T-cell (primary cell): Measurements from ENCODE around the gene SGSM1. TPM values are rescaled to one million over a fixed set of nuclear protein-coding genes. Genes with fewer than 3 reads are reported as not detected.

Experiments used
- ATAC-seq, 4 experiments: fragments of 200-7000 bp in 3 of 4; fragments of 150-1000 bp in 1 of 4; cut with Tn5 transposase; replicated peaks in 1 of 4; 1 replicate in 3 of 4; 2 replicates in 1 of 4; pipeline ENCODE4 v1.10.0; 2021; ENCODE audit warnings: moderate library complexity in 3 of 4, mild to moderate bottlenecking in 2 of 4, moderate number of reproducible peaks in 1 of 4
- CTCF ChIA-PET, 2 donors: fragments of 300-600 bp; sonication (Branson Sonifier 250); formaldehyde crosslinking; loops; one replicate each; lab custom pipeline; 2022; ENCODE audit warnings: antibody characterized with exemption in 2 of 2; lab: Charles Lee
- POLR2A ChIA-PET, 2 donors: fragments of 300-600 bp; sonication (Branson Sonifier 250); formaldehyde crosslinking; loops; one replicate each; lab custom pipeline; 2022; ENCODE audit warnings: antibody characterized with exemption in 2 of 2; lab: Charles Lee
- DNase-seq, 35 experiments: peaks; one replicate each; pipeline versions ENCODE4 v3.0.0 to v3.0.0-alpha.2; 2013 to 2023
- H3K27ac ChIP-seq: one replicate; pipeline ENCODE4 v1.5.1; 2013; ENCODE audit warnings: low read length
- H3K27me3 ChIP-seq, 2 experiments: replicated peaks in 1 of 2; 1 replicate in 1 of 2; 2 replicates in 1 of 2; pipeline versions ENCODE4 v1.6.1 to v1.7.0; 2013; ENCODE audit warnings: low read length in 1 of 2, mixed read lengths in 1 of 2; ENCODE audit not compliant: control insufficient read depth in 2 of 2, insufficient read depth in 2 of 2; ENCODE audit errors: extremely low read depth in 1 of 2
- H3K36me3 ChIP-seq, 2 donors: 1 replicate in 1 of 2; 2 replicates in 1 of 2; pipeline versions ENCODE4 v1.6.1 to v1.7.0; 2013; ENCODE audit warnings: low read length in 1 of 2; ENCODE audit not compliant: control insufficient read depth in 2 of 2, insufficient read depth in 1 of 2; ENCODE audit errors: extremely low read depth in 1 of 2
- H3K4me1 ChIP-seq, 2 experiments: 1 replicate in 1 of 2; 2 replicates in 1 of 2; pipeline versions ENCODE4 v1.6.1 to v1.7.0; 2013; ENCODE audit warnings: low read length in 2 of 2, mixed read lengths in 1 of 2; ENCODE audit not compliant: insufficient read depth in 2 of 2, control insufficient read depth in 1 of 2; ENCODE audit errors: extremely low read depth in 1 of 2
- H3K4me3 ChIP-seq, 2 donors: 1 replicate in 1 of 2; 2 replicates in 1 of 2; pipeline versions ENCODE4 v1.5.1 to v1.7.0; 2013; ENCODE audit warnings: mild to moderate bottlenecking in 2 of 2, low read length in 1 of 2, moderate library complexity in 1 of 2; ENCODE audit not compliant: control insufficient read depth in 1 of 2; ENCODE audit errors: extremely low read depth in 1 of 2
- H3K9me3 ChIP-seq: 2 replicates; pipeline ENCODE4 v1.7.0; 2013
- H3K27ac Mint-ChIP-seq, 2 donors: one replicate each; pipeline ENCODE4 v1.8.0; 2020 to 2021; ENCODE audit warnings: mild to moderate bottlenecking in 2 of 2, mixed read lengths in 2 of 2
- H3K27me3 Mint-ChIP-seq, 2 donors: one replicate each; pipeline ENCODE4 v1.8.0; 2021 to 2022; ENCODE audit warnings: mixed read lengths in 2 of 2
- H3K36me3 Mint-ChIP-seq: one replicate; pipeline ENCODE4 v1.8.0; 2021; ENCODE audit warnings: mixed read lengths
- H3K4me1 Mint-ChIP-seq, 3 donors: one replicate each; pipeline ENCODE4 v1.8.0; 2020 to 2022; ENCODE audit warnings: mixed read lengths in 3 of 3, mild to moderate bottlenecking in 1 of 3
- H3K4me3 Mint-ChIP-seq, 3 donors: one replicate each; pipeline ENCODE4 v1.8.0; 2020 to 2022; ENCODE audit warnings: mild to moderate bottlenecking in 3 of 3, mixed read lengths in 3 of 3, moderate library complexity in 3 of 3
- H3K9me3 Mint-ChIP-seq, 3 donors: one replicate each; pipeline ENCODE4 v1.8.0; 2020 to 2022; ENCODE audit warnings: mixed read lengths in 3 of 3
- WGBS: methylation state at CpG from one replicate; pipeline ENCODE4 v1.1.5; 2013; ENCODE audit warnings: missing lambda C conversion rate; ENCODE audit not compliant: insufficient coverage; 5-methylcytosine and 5-hydroxymethylcytosine counted together
- total RNA-seq, 35 experiments: library from RNA in 6 of 35; stranded (reverse) in 6 of 35; fragments of 120-200 nt in 1 of 35; gene quantifications; one replicate each; pipeline versions ENCODE4 v1.2.1 to v1.2.4 and lab custom pipeline; 2013 to 2026

SGSM1 gene
- total RNA-seq, 5 donors from 2014 or later (not counting 1 experiment from before 2014, with no cell fraction given): 0.82 to 2.1 (median 1.7) TPM

DNA sequence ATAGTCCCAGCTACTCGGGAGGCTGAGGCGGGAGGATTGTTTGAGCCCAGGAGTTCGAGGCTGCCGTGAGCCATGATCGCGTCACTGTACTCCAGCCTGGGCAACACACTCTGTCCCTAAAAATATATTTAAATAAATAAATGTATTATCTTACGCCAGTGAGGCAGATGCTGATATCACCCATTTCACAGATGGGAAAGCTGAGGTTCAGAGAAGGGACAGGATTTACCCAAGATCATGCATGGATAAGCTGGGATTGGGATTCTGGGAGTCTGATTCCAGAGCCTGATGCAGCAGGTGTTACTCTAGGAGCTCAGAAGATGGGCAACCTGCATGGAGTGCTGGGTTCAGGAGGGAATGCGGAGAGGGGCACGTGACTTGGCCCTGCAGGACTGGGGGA, 17.8 kb downstream of the SGSM1 start:
- no peak for DNase-seq
- no peak for ATAC-seq
- POLR2A ChIA-PET: no interaction called here
- WGBS: 71% methylated on average over 2 of the region's 9 CpGs
- H3K9me3 ChIP-seq: no peaks in the 10 kb centered on the region
- no peaks in the 10 kb centered on the region for H3K36me3 ChIP-seq
- no peaks in the 10 kb centered on the region for H3K4me1 ChIP-seq
- H3K36me3 Mint-ChIP-seq: peaks cover 5% of the 10 kb centered on the region
- CTCF ChIA-PET: no interaction called here
- H3K27ac Mint-ChIP-seq: no peak overlapping the region
- no peak overlapping the region for H3K4me3 ChIP-seq
- no peaks in the 10 kb centered on the region for H3K4me1 Mint-ChIP-seq
- no peaks in the 10 kb centered on the region for H3K9me3 Mint-ChIP-seq
- no peak overlapping the region for H3K4me3 Mint-ChIP-seq
- H3K27me3 Mint-ChIP-seq: peaks cover 0 to 8% of the 10 kb centered on the region in 2 donors
- H3K27ac ChIP-seq: no peak overlapping the region
- H3K27me3 ChIP-seq: peaks cover 0 to 4% of the 10 kb centered on the region in 2 experiments

GRCh38 chr22:24824250-24824649, 18.2 kb downstream of the SGSM1 start:
- Histone ChIP-seq H3K4me3 (no peak overlapping the region), H3K27ac (no peak overlapping the region), H3K27me3 (peaks cover 0 to 4% of the 10 kb centered on the region in 2 experiments), H3K36me3 (no peaks in the 10 kb centered on the region), H3K4me1 (no peaks in the 10 kb centered on the region), H3K9me3 (no peaks in the 10 kb centered on the region)
- Mint-ChIP-seq H3K4me3 (no peak overlapping the region), H3K4me1 (no peaks in the 10 kb centered on the region), H3K36me3 (peaks cover 5% of the 10 kb centered on the region), H3K9me3 (no peaks in the 10 kb centered on the region), H3K27me3 (peaks cover 0 to 8% of the 10 kb centered on the region in 2 donors), H3K27ac (no peak overlapping the region)
- CTCF ChIA-PET: no interaction called here
- ATAC-seq: no peak
- POLR2A ChIA-PET: no interaction called here
- no peak for DNase-seq
- 63% methylated on average over 1 of the region's 3 CpGs for WGBS

- 86% methylated on average over 4 of the region's 4 CpGs for WGBS
- peaks cover 0 to 4% of the 10 kb centered on the region in 2 experiments for H3K27me3 ChIP-seq
- DNase-seq (no peak), ATAC-seq (no peak)
- no peaks in the 10 kb centered on the region for H3K36me3 ChIP-seq
- CTCF ChIA-PET: no interaction called here
- Mint-ChIP-seq H3K36me3 (peaks cover 5% of the 10 kb centered on the region), H3K4me1 (no peaks in the 10 kb centered on the region), H3K9me3 (no peaks in the 10 kb centered on the region), H3K27ac (no peak overlapping the region), H3K27me3 (peaks cover 0 to 8% of the 10 kb centered on the region in 2 donors), H3K4me3 (no peak overlapping the region)
- H3K4me3 ChIP-seq: no peak overlapping the region
- H3K9me3 ChIP-seq: no peaks in the 10 kb centered on the region
- POLR2A ChIA-PET: no interaction called here
- no peaks in the 10 kb centered on the region for H3K4me1 ChIP-seq
- H3K27ac ChIP-seq: no peak overlapping the region
These were observed 18.9 kb downstream of the SGSM1 start for GRCh38 chr22:24824915-24825314.

DNA sequence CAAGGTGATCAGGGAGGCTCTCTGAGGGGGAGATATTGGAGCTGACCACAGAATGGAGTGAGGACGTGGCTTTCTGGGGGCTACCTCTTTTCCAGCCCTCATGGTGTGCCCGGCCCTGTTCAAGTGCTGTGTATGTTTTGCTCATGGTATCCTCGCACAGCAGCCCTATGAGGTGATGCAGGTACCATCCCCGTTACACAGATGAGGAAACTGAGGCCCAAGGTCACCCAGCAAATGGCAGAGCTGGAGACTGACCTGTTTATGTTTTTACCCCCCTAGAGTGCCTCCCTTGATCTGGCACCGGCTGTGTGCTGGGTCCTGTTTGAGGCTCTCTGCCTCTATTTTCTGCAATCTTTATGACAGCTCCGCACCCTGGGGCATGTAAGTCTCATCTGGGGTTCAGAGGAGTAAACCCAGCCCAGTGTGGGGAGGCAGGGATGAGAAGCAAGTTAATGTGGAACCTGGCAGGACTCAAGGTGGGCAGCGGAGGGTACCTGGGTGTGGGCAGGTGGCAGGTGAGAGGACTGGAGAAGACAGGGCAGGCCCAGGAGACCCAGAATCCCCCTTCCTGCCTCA, 20.8 kb downstream of the SGSM1 start:
- Mint-ChIP-seq H3K9me3 (no peaks in the 10 kb centered on the region), H3K4me3 (no peak overlapping the region), H3K27me3 (peaks cover 0 to 8% of the 10 kb centered on the region in 2 donors), H3K27ac (no peak overlapping the region), H3K4me1 (no peaks in the 10 kb centered on the region), H3K36me3 (peaks cover 2% of the 10 kb centered on the region)
- no peaks in the 10 kb centered on the region for H3K9me3 ChIP-seq
- H3K4me3 ChIP-seq: no peak overlapping the region
- ChIA-PET CTCF (no interaction called here), POLR2A (no interaction called here)
- WGBS: 76% methylated on average over 2 of the region's 7 CpGs
- DNase-seq (no peak), ATAC-seq (no peak)
- H3K27ac ChIP-seq: no peak overlapping the region
- no peaks in the 10 kb centered on the region for H3K4me1 ChIP-seq
- no peaks in the 10 kb centered on the region for H3K36me3 ChIP-seq
- H3K27me3 ChIP-seq: peaks cover 0 to 4% of the 10 kb centered on the region in 2 experiments

DNA sequence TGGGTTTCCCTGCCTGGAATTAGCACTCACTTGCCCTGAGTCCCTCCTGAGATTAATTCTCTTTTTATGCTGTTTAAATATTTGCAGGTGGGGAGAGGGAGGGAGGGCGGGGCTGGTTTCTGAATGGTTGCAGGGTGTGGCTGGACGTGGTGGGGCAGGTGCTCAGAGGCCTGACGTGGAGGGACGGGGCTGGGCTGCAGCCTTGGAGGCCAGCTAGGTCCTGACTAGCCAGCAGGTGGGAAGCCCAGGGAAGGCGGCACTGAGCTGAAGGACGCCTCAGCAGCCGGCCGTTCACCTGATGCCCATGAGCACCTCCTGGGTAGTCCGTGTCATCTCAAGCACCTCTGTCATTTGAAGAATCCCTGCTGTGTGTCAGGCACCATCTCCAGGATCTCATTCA, 21.3 kb downstream of the SGSM1 start:
- ATAC-seq: no peak
- CTCF ChIA-PET: no interaction called here
- Histone ChIP-seq H3K4me3 (no peak overlapping the region), H3K27me3 (peaks cover 0 to 5% of the 10 kb centered on the region in 2 experiments), H3K36me3 (no peaks in the 10 kb centered on the region), H3K27ac (no peak overlapping the region), H3K4me1 (no peaks in the 10 kb centered on the region), H3K9me3 (no peaks in the 10 kb centered on the region)
- peaks cover 2% of the 10 kb centered on the region for H3K36me3 Mint-ChIP-seq
- H3K4me1 Mint-ChIP-seq: no peaks in the 10 kb centered on the region
- DNase-seq: no peak
- no peaks in the 10 kb centered on the region for H3K9me3 Mint-ChIP-seq
- H3K27ac Mint-ChIP-seq: no peak overlapping the region
- WGBS: 88% methylated on average over 7 of the region's 9 CpGs
- H3K27me3 Mint-ChIP-seq: peaks cover 0 to 6% of the 10 kb centered on the region in 2 donors
- no peak overlapping the region for H3K4me3 Mint-ChIP-seq
- POLR2A ChIA-PET: no interaction called here

- no peaks in the 10 kb centered on the region for H3K36me3 ChIP-seq
- H3K9me3 Mint-ChIP-seq: no peaks in the 10 kb centered on the region
- H3K27me3 Mint-ChIP-seq: peaks cover 0 to 3% of the 10 kb centered on the region in 2 donors
- H3K4me3 ChIP-seq: no peak overlapping the region
- no peaks in the 10 kb centered on the region for H3K9me3 ChIP-seq
- POLR2A ChIA-PET: no interaction called here
- no peaks in the 10 kb centered on the region for H3K4me1 Mint-ChIP-seq
- H3K4me1 ChIP-seq: no peaks in the 10 kb centered on the region
- H3K27ac Mint-ChIP-seq: no peak overlapping the region
- CTCF ChIA-PET: no interaction called here
- peaks cover 0 to 2% of the 10 kb centered on the region in 2 experiments for H3K27me3 ChIP-seq
- H3K27ac ChIP-seq: no peak overlapping the region
- H3K36me3 Mint-ChIP-seq: no peaks in the 10 kb centered on the region
- DNase-seq (no peak), ATAC-seq (no peak)
- WGBS: no CpG with 5 or more reads among the region's 7 CpGs
- H3K4me3 Mint-ChIP-seq: no peak overlapping the region
These were observed 24.4 kb downstream of the SGSM1 start for GRCh38 chr22:24830205-24830979.
